Measurements from ENCODE around the gene LEP. TPM values are rescaled to one million over a fixed set of nuclear protein-coding genes. Genes with fewer than 3 reads are reported as not detected.

The LEP gene
- total and polyA plus RNA-seq, 9 of the 15 experiments (the other 6 are each of a cell fraction or from before 2014, with no cell fraction given), result not detected

GRCh38 chr7:128197989-128198580, 43.0 kb upstream of the LEP start (continued):
- TF ChIP-seq ZNF655 (CRISPR knock-in tag; IDR thresholded peaks at IDR 0.05) (no peak), FOXJ3 (CRISPR knock-in tag; IDR thresholded peaks at IDR 0.05) (no peak), NCOA1 (IDR thresholded peaks at IDR 0.05; ENCODE audit: low read depth) (no peak), LCOR (CRISPR knock-in tag; IDR thresholded peaks at IDR 0.05) (no peak), RBM39 (optimal IDR thresholded peaks at IDR 0.05; ENCODE audit: low read depth, low read length) (no peak)

GRCh38 chr7:128200376-128200775, 40.7 kb upstream of the LEP start:
- H3K27me3 ChIP-seq (ENCODE audit: control insufficient read depth in 2 of 2, insufficient read depth in 2 of 2, low read length in 2 of 2), result peaks cover 8 to 43% of the 10 kb centered on the region in 2 experiments; a peak in 4 of 5 replicates
- no peak for FAIRE-seq
- TF ChIP-seq ZNF695 (CRISPR knock-in tag; IDR thresholded peaks at IDR 0.05) (no peak), ZNF57 (CRISPR knock-in tag; IDR thresholded peaks at IDR 0.05) (no peak), EP300 (IDR thresholded peaks at IDR 0.05; ENCODE audit: low read length) (no peak), SFPQ (IDR thresholded peaks at IDR 0.05; ENCODE audit: low read depth, low read length) (no peak), BCLAF1 (IDR thresholded peaks at IDR 0.05; ENCODE audit: borderline replicate concordance in 1 of 2, control insufficient read depth in 1 of 2, low read depth in 2 of 2, low read length in 1 of 2) (no peak), DDX20 (tag; IDR thresholded peaks at IDR 0.05; ENCODE audit: low read depth) (no peak), TBP (optimal IDR thresholded peaks at IDR 0.05; ENCODE audit: low read depth, low read length) (no peak), ZBTB7A (IDR thresholded peaks at IDR 0.05; ENCODE audit: borderline replicate concordance, control insufficient read depth, low read depth, low read length) (no peak), ZNF143 (CRISPR knock-in tag; IDR thresholded peaks at IDR 0.05) (no peak), GATAD2A (IDR thresholded peaks at IDR 0.05) (no peak), MCM2 (IDR thresholded peaks at IDR 0.05; ENCODE audit: low read depth) (no peak)

More at GRCh38 chr7:128200376-128200775, 40.7 kb upstream of the LEP start:
- Histone ChIP-seq H3K4me2 (ENCODE audit: insufficient read depth, low read length) (no peak overlapping the region), H3K36me3 (ENCODE audit: control insufficient read depth, insufficient read depth, low read length) (no peaks in the 10 kb centered on the region), H3K79me2 (ENCODE audit: control insufficient read depth, insufficient read depth, low read length) (no peaks in the 10 kb centered on the region), H3K9me3 (replicated peaks; ENCODE audit: control insufficient read depth, insufficient read depth, low read depth, low read length) (peaks cover 3% of the 10 kb centered on the region), H3K4me3 (no peak overlapping the region), H4K20me1 (replicated peaks; ENCODE audit: control insufficient read depth, insufficient read depth, low read length) (no peaks in the 10 kb centered on the region), H3K9me1 (ENCODE audit: control insufficient read depth, insufficient read depth, low read length) (no peaks in the 10 kb centered on the region), H3K27ac (ENCODE audit: extremely low read depth, low read depth, low read length) (no peak overlapping the region), H3K4me1 (replicated peaks in 1 of 2; ENCODE audit: control insufficient read depth in 2 of 2, insufficient read depth in 2 of 2, low read length in 2 of 2) (peaks cover 9 to 27% of the 10 kb centered on the region in 2 experiments; a peak in 4 of 5 replicates), H3K9ac (ENCODE audit: insufficient read depth in 1 of 2, low read depth in 2 of 2, low read length in 2 of 2) (no peak overlapping the region), H2AFZ (ENCODE audit: low read depth, low read length) (no peak overlapping the region)
- 4% methylated on average over 6 of the region's 6 CpGs for WGBS (ENCODE audit: insufficient coverage, low coverage, missing lambda C conversion rate)
- BruUV-seq (replicated peaks), result no TSS peak
- ChIA-PET POLR2A (interaction anchor here (0.6 to 1.1 kb wide), 3 partner anchors 40 to 94 kb away, joined by 3 to 5 read pairs (median 3); no protein-coding TSS in a partner anchor), CTCF (ENCODE audit: low intra/inter-chr PET ratio) (no interaction called here)
- intact Hi-C loops (cut with micrococcal nuclease) (loop anchor here (10.0 kb wide), 3 partner anchors 246 to 1396 kb away; no protein-coding TSS in a partner anchor), in situ Hi-C loops (cut with MboI) (no loop called here)
- DNase-seq (ENCODE audit: extremely low read depth in 1 of 4, low spot score in 3 of 4), result no peak
- ATAC-seq, result no peak
